Lower leg skin (tissue), 4 donors: Measurements from ENCODE around the gene LARP6. TPM values are rescaled to one million over a fixed set of nuclear protein-coding genes. Genes with fewer than 3 reads are reported as not detected.
A peak's percentile ranks its signal among the peaks of the same experiment; 100 is the strongest.

ENCODE experiments used
- DNase-seq, 2 donors: peaks; one replicate each; pipeline ENCODE4 v3.0.0-alpha.2; 2019; ENCODE audit warnings: low spot score in 2 of 2
- H3K4me3 ChIP-seq: fragments of 200-600 bp; sonication (generic); 2 replicates; pipeline ENCODE4 v1.5.1; 2017; ENCODE audit warnings: mild to moderate bottlenecking, low read depth; ENCODE audit not compliant: poor library complexity, severe bottlenecking
- POLR2A ChIP-seq, 2 donors: fragments of 450-650 bp; IDR thresholded peaks; one replicate each; pipeline ENCODE4 v1.6.1; 2016 to 2017; ENCODE audit warnings: antibody characterized with exemption in 2 of 2, mild to moderate bottlenecking in 1 of 2, moderate library complexity in 1 of 2
- WGBS, 2 donors: methylation state at CpG; one replicate each; pipeline ENCODE4 v1.1.5; 2018; 5-methylcytosine and 5-hydroxymethylcytosine counted together
- intact Hi-C: fragments of 100-400 bp; cut with DNase I; formaldehyde crosslinking; loops from one replicate; pipeline ENCODE4 v1.15.0; 2023; ENCODE audit warnings: low total_unique reads
- total RNA-seq, 4 donors: library from RNA; depleted of rRNA; stranded (reverse); fragments of >200 nt; gene quantifications; one replicate each; pipeline ENCODE4 v1.1.0, GENCODE V29; 2016
- TF ChIP-seq, protein P1 (sequence below), 3 donors: fragments of 450-650 bp; IDR thresholded peaks; one replicate each; pipeline ENCODE4 v1.5.1; 2016; ENCODE audit warnings: antibody characterized with exemption in 3 of 3, mild to moderate bottlenecking in 3 of 3, moderate library complexity in 2 of 3

LARP6 gene
- total RNA-seq, 4 donors from 2014 or later, result 4.9 to 22.3 (median 14.5) TPM

DNA sequence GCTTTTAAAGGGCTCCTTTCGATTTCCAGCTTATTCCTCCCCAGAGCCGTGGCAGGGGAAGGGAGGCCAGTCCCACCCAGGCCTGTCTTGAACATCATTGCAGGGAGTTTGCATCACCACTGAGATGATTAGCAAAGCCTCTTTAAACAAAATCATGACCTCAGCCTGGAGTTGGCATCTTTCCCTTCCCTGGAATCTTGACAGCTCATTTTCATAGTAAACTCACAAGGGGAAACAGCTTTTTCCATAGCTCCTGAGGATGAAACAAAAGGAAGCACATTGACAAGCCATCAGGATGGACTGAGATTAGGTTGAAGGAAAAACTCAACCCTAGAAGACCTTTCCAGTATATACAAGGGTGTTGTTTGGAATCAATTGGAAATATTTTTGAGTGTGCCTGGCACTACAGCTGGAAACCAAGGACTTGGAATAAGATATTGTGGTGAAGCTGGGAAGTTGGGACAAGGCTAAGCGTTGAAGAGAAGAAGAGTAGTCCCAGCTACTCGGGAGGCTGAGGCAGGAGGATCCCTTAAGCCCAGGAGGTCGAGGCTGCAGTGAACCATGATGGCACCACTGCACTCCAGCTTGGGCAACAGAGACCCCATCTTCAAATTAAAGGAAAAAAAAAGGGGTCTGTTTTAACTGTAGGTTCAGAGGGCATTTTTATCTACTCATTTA, 3.1 kb upstream of the LARP6 start:
- DNase-seq, result peak; percentile 88 to 93
- 49 to 63% methylated on average over 5 of the region's 5 CpGs for WGBS, 2 donors
- no peak overlapping the region for H3K4me3 ChIP-seq
- TF ChIP-seq POLR2A (IDR thresholded peaks at IDR 0.05), result no peak
- TF ChIP-seq, protein P1, sequence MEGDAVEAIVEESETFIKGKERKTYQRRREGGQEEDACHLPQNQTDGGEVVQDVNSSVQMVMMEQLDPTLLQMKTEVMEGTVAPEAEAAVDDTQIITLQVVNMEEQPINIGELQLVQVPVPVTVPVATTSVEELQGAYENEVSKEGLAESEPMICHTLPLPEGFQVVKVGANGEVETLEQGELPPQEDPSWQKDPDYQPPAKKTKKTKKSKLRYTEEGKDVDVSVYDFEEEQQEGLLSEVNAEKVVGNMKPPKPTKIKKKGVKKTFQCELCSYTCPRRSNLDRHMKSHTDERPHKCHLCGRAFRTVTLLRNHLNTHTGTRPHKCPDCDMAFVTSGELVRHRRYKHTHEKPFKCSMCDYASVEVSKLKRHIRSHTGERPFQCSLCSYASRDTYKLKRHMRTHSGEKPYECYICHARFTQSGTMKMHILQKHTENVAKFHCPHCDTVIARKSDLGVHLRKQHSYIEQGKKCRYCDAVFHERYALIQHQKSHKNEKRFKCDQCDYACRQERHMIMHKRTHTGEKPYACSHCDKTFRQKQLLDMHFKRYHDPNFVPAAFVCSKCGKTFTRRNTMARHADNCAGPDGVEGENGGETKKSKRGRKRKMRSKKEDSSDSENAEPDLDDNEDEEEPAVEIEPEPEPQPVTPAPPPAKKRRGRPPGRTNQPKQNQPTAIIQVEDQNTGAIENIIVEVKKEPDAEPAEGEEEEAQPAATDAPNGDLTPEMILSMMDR (IDR thresholded peaks at IDR 0.05), result no peak
- intact Hi-C loops, result no loop called here

DNA sequence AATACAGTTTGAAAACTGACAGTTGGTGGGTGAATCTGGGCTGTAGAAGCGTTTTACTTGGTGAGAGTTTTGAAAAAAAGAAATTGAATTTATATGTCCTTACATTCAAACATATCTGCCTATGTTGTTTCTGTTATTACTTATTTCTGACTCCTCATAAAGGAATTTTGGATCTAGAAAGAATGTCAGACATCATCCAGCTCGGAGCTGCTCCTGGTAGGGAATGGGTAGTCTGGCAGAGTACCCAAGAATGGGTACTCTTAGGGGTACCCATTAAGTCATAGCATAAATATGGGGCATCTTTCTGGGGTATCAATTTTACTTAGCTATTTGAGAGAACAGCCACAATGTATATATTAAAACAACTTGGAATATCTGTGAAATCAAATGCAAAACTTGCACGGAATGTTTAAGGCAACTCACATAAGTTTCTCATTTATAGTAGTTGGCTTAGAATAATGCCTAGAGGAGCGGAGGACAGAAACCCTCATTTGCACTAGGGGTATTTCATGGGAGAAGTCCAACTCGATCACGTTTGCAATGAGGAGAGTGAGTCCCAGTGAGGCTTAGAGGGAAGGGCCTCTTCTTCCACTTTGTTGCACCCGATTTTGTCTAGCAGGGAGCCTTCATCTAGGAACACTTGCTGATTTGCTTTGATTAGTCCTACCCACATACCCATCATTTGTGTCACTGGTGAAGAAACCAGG, 2.4 kb upstream of the LARP6 start:
- no peak for DNase-seq

DNA sequence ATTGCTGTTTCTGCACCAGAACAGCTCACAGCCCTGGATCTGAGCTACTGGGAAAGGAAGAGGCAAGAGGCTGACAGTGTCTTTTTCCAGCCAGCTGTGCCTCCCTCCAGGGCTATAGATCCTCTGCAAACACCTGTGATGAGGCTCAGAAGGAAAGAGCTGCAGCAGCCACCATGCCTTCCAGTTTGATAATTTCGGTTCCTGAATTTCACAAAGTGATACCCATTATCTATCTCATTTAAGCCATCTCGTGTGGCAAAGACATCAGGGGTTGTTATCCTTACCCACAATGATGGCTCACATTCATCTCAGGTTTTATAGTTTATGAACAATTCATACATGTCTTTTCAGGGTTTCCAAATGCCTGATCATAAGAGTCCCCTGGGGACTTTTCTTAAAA, 1.8 kb upstream of the LARP6 start:
- WGBS, 2 donors, result 79 to 83% methylated on average over 2 of the region's 2 CpGs
- H3K4me3 ChIP-seq, result no peak overlapping the region
- TF ChIP-seq, protein P1 (IDR thresholded peaks at IDR 0.05), result no peak
- TF ChIP-seq POLR2A (IDR thresholded peaks at IDR 0.05), result no peak
- intact Hi-C loops, result no loop called here
- DNase-seq, result no peak

More for the DNA sequence above, 2.4 kb upstream of the LARP6 start:
- TF ChIP-seq, protein P1 (IDR thresholded peaks at IDR 0.05), result no peak
- TF ChIP-seq POLR2A (IDR thresholded peaks at IDR 0.05), result no peak
- no peak overlapping the region for H3K4me3 ChIP-seq
- 54 to 61% methylated on average over 7 of the region's 7 CpGs for WGBS, 2 donors
- intact Hi-C loops, result no loop called here

DNA sequence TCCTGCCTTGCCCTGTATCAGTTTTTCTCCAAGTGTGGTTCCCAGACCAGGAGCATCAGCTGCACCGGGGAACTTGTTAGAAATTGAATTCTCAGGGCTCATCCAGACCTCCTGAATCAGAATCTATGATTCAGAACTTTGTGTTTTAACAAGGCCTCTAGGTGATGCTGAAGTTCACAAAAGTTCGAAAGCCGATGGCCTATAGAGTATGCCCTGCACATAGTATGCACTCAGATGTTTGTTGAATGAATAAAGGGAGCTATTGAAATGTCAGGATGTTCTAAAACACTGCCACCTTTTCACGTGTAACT, 664 bp upstream of the LARP6 start:
- 36 to 53% methylated on average over 4 of the region's 4 CpGs for WGBS, 2 donors
- intact Hi-C loops, result loop anchor here (5.0 kb wide), 1 partner anchor 1753 kb away; no protein-coding TSS in a partner anchor
- no peak overlapping the region for H3K4me3 ChIP-seq
- DNase-seq, result no peak
- no peak for TF ChIP-seq POLR2A (IDR thresholded peaks at IDR 0.05)
- TF ChIP-seq, protein P1 (IDR thresholded peaks at IDR 0.05), result no peak

DNA sequence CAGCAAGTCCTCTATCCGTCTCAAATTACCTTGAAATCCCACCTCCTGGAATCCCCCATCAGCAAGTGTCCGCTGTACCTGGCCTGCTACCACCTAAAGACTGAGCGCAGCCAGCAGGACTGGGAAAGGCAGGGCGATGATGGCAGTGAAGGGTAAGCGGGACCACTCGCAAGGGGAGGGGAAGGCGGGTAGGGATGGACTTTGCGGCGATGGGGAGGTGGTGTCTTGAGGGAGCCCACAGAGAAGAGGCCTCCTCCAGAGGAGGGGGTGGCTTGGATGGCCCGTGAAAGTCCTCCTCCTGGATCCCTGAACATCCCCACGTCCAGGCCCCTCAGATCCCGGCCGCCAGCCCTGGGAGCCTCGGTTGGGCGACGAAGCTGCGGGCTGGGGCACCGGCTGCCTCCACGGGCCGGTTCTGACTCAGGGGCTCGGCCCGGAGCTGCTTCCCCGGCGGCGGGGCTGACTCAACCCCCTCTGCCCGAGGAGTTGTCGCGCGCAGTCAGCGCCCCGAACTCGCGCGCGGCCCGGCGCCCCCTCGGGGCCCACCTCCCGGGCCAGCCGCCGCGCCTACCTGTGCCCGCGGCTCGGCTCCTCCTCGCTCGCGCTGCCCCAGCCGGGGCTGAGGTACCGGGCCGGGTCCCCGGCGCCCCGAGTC, 512 bp downstream of the LARP6 start:
- DNase-seq, result peak in 1 of 2 donors; percentile 90
- no peak for TF ChIP-seq POLR2A (IDR thresholded peaks at IDR 0.05)
- peak overlapping the region; percentile 60 for H3K4me3 ChIP-seq
- 13 to 26% methylated on average over 11 to 27 of the region's 54 CpGs for WGBS, 2 donors
- intact Hi-C loops, result loop anchor here (1.0 to 5.0 kb wide), 2 partner anchors 19 to 1754 kb away; no protein-coding TSS in a partner anchor
